NCI-H187 (cell line): ENCODE data around the gene CDK8.
A peak's percentile ranks its signal among the peaks of the same experiment; 100 is the strongest.
"Not testable (repeated sequence)": the region's sequence is repeated elsewhere in the genome, so short reads cannot be mapped to it uniquely, and the experiment has no call there.

Experiments used
- DNase-seq, 2 experiments: peaks; one replicate each; lab custom pipeline; 2025; lab: John Stamatoyannopoulos, UW

The CDK8 gene

GRCh38 chr13:26253787-26254582 lies at the start of gene CDK8:
TSS of gene CDK8 (plus strand) at chr13:26254129. CDS start at chr13:26254642, 513 bp downstream.
- peak; percentile 79 to 83 for DNase-seq

GRCh38 chr13:26208287-26208686 lies 45.6 kb upstream of the CDK8 start:
- DNase-seq: no peak

GRCh38 chr13:26213345-26213744 lies 40.6 kb upstream of the CDK8 start:
- no peak for DNase-seq

GRCh38 chr13:26213982-26214381 lies 39.9 kb upstream of the CDK8 start:
- no peak for DNase-seq

- no peak for DNase-seq
Measured at GRCh38 chr13:26216042-26216441, 37.9 kb upstream of the CDK8 start.

GRCh38 chr13:26219726-26220125 lies 34.2 kb upstream of the CDK8 start:
- no peak for DNase-seq

- no peak for DNase-seq
Measured at GRCh38 chr13:26220575-26220974, 33.4 kb upstream of the CDK8 start.

- DNase-seq: no peak
Measured at GRCh38 chr13:26221399-26221720, 32.6 kb upstream of the CDK8 start.

- peak; percentile 59 to 81 for DNase-seq
Measured at GRCh38 chr13:26221721-26222519, 32.0 kb upstream of the CDK8 start, which contains the start of gene RNF6. TSS of gene RNF6 (minus strand) at chr13:26222314. CDS start at chr13:26219649, 2,665 bp downstream.

GRCh38 chr13:26222520-26223046 lies 31.3 kb upstream of the CDK8 start:
- DNase-seq: no peak

- no peak for DNase-seq
Measured at GRCh38 chr13:26225896-26226617, 27.9 kb upstream of the CDK8 start.

GRCh38 chr13:26227166-26227971 lies 26.6 kb upstream of the CDK8 start:
- no peak for DNase-seq

- DNase-seq: no peak
Measured at GRCh38 chr13:26228096-26228495, 25.8 kb upstream of the CDK8 start.

- DNase-seq: no peak
Measured at GRCh38 chr13:26229080-26229615, 24.8 kb upstream of the CDK8 start.

GRCh38 chr13:26230703-26231102 lies 23.2 kb upstream of the CDK8 start:
- DNase-seq: no peak

- no peak for DNase-seq
Measured at GRCh38 chr13:26236296-26236695, 17.6 kb upstream of the CDK8 start.

- DNase-seq: no peak
Measured at GRCh38 chr13:26246154-26246553, 7.8 kb upstream of the CDK8 start.

GRCh38 chr13:26247011-26247410 lies 6.9 kb upstream of the CDK8 start:
- no peak for DNase-seq

- DNase-seq: no peak
Measured at GRCh38 chr13:26247608-26248007, 6.3 kb upstream of the CDK8 start.

- DNase-seq: no peak
Measured at GRCh38 chr13:26249551-26249950, 4.4 kb upstream of the CDK8 start.

GRCh38 chr13:26252006-26252405 lies 1.9 kb upstream of the CDK8 start:
- DNase-seq: not testable (repeated sequence)
